Natural killer cell (primary cell): ENCODE data around the gene KRTAP5-6. TPM values are rescaled to one million over a fixed set of nuclear protein-coding genes. Genes with fewer than 3 reads are reported as not detected.

ENCODE experiments used
- ATAC-seq, 3 donors: fragments of 150-1000 bp in 2 of 3; fragments of 200-7000 bp in 1 of 3; cut with Tn5 transposase; 1 replicate in 1 of 3; 2 replicates in 2 of 3; pipeline ENCODE4 v1.10.0; 2021; ENCODE audit warnings: mild to moderate bottlenecking in 2 of 3, moderate library complexity in 2 of 3
- DNase-seq, 2 donors: peaks; one replicate each; pipeline versions ENCODE4 v3.0.0 to v3.0.0-alpha.2; 2013 to 2021; ENCODE audit warnings: mixed read lengths in 1 of 2
- H3K27ac ChIP-seq: one replicate; pipeline ENCODE4 v1.5.1; 2013; ENCODE audit warnings: mild to moderate bottlenecking, low read length
- H3K27me3 ChIP-seq: one replicate; pipeline ENCODE4 v1.6.1; 2013; ENCODE audit warnings: low read length; ENCODE audit not compliant: control insufficient read depth, insufficient read depth
- H3K36me3 ChIP-seq: one replicate; pipeline ENCODE4 v1.6.1; 2013; ENCODE audit warnings: low read length; ENCODE audit not compliant: control insufficient read depth, insufficient read depth
- H3K4me1 ChIP-seq: one replicate; pipeline ENCODE4 v1.6.1; 2013; ENCODE audit warnings: low read length; ENCODE audit not compliant: control insufficient read depth, insufficient read depth
- H3K4me3 ChIP-seq: one replicate; pipeline ENCODE4 v1.5.1; 2013; ENCODE audit warnings: low read length
- H3K9me3 ChIP-seq: one replicate; pipeline ENCODE4 v1.6.1; 2013; ENCODE audit warnings: low read length; ENCODE audit not compliant: control insufficient read depth, insufficient read depth
- H3K27ac Mint-ChIP-seq, 2 donors: one replicate each; pipeline ENCODE4 v1.8.0; 2022; ENCODE audit warnings: mild to moderate bottlenecking in 2 of 2, mixed read lengths in 2 of 2, moderate library complexity in 1 of 2
- H3K27me3 Mint-ChIP-seq, 2 donors: one replicate each; pipeline ENCODE4 v1.8.0; 2022; ENCODE audit warnings: low read depth in 2 of 2, mixed read lengths in 2 of 2
- H3K36me3 Mint-ChIP-seq: one replicate; pipeline ENCODE4 v1.8.0; 2022; ENCODE audit warnings: mixed read lengths
- H3K4me1 Mint-ChIP-seq, 2 donors: one replicate each; pipeline ENCODE4 v1.8.0; 2022; ENCODE audit warnings: mixed read lengths in 2 of 2
- H3K4me3 Mint-ChIP-seq: one replicate; pipeline ENCODE4 v1.8.0; 2022; ENCODE audit warnings: mild to moderate bottlenecking, moderate library complexity, mixed read lengths
- H3K9me3 Mint-ChIP-seq, 2 donors: one replicate each; pipeline ENCODE4 v1.8.0; 2022; ENCODE audit warnings: mixed read lengths in 2 of 2
- CTCF ChIP-seq: fragments of 200-600 bp; IDR thresholded peaks from one replicate; pipeline ENCODE4 v1.8.0; 2022; ENCODE audit warnings: antibody characterized with exemption
- WGBS: methylation state at CpG from one replicate; pipeline ENCODE4 v1.1.7; 2013; ENCODE audit warnings: missing lambda C conversion rate; ENCODE audit not compliant: insufficient coverage; 5-methylcytosine and 5-hydroxymethylcytosine counted together
- intact Hi-C: fragments of 100-400 bp; cut with micrococcal nuclease; formaldehyde crosslinking; loops from one replicate; pipeline ENCODE4 v1.14.2; 2022
- total RNA-seq, 4 donors: library from RNA; stranded (reverse); fragments of 120-200 nt in 1 of 4; gene quantifications; one replicate each; pipeline versions ENCODE4 v1.2.3 to v1.2.4, GENCODE V29; 2013 to 2022

The KRTAP5-6 gene
- total RNA-seq, 3 donors from 2014 or later (not counting 1 experiment from before 2014, with no cell fraction given): not detected

GRCh38 chr11:1728931-1729691, 32.1 kb downstream of the KRTAP5-6 start:
- peak in 1 of 2 donors; percentile 44 for DNase-seq
- Mint-ChIP-seq H3K4me3 (peak overlapping the region; percentile 67), H3K27ac (peak overlapping the region; percentile 25 to 51), H3K9me3 (no peaks in the 10 kb centered on the region), H3K4me1 (peaks cover 49 to 56% of the 10 kb centered on the region in 2 donors), H3K36me3 (no peaks in the 10 kb centered on the region), H3K27me3 (peaks cover 21 to 35% of the 10 kb centered on the region in 2 donors)
- Histone ChIP-seq H3K27ac (peak overlapping the region; percentile 14), H3K27me3 (no peaks in the 10 kb centered on the region), H3K4me1 (peaks cover 34% of the 10 kb centered on the region), H3K9me3 (no peaks in the 10 kb centered on the region), H3K36me3 (no peaks in the 10 kb centered on the region), H3K4me3 (no peak overlapping the region)
- 35% methylated on average over 21 of the region's 25 CpGs for WGBS
- ATAC-seq: peak in 1 of 3 donors; percentile 53
- intact Hi-C loops: no loop called here
- no peak for TF ChIP-seq CTCF

- intact Hi-C loops: no loop called here
- peak overlapping the region; percentile 57 for H3K4me3 Mint-ChIP-seq
Observed at GRCh38 chr11:1729692-1730011, 32.7 kb downstream of the KRTAP5-6 start.

GRCh38 chr11:1730059-1730629, 33.1 kb downstream of the KRTAP5-6 start:
- Histone ChIP-seq H3K9me3 (no peaks in the 10 kb centered on the region), H3K4me1 (peaks cover 42% of the 10 kb centered on the region), H3K4me3 (no peak overlapping the region), H3K27ac (no peak overlapping the region), H3K36me3 (no peaks in the 10 kb centered on the region), H3K27me3 (no peaks in the 10 kb centered on the region)
- Mint-ChIP-seq H3K4me1 (peaks cover 54 to 63% of the 10 kb centered on the region in 2 donors), H3K9me3 (no peaks in the 10 kb centered on the region), H3K27ac (no peak overlapping the region), H3K27me3 (peaks cover 25 to 40% of the 10 kb centered on the region in 2 donors), H3K4me3 (peak overlapping the region; percentile 57), H3K36me3 (no peaks in the 10 kb centered on the region)
- ATAC-seq (no peak), DNase-seq (no peak)
- TF ChIP-seq CTCF: no peak
- 77% methylated on average over 9 of the region's 11 CpGs for WGBS
- intact Hi-C loops: no loop called here

More at GRCh38 chr11:1729692-1730011, 32.7 kb downstream of the KRTAP5-6 start:
- peaks cover 40% of the 10 kb centered on the region for H3K4me1 ChIP-seq
- Mint-ChIP-seq H3K36me3 (no peaks in the 10 kb centered on the region), H3K27me3 (peaks cover 24 to 40% of the 10 kb centered on the region in 2 donors), H3K9me3 (no peaks in the 10 kb centered on the region), H3K4me1 (peaks cover 54 to 62% of the 10 kb centered on the region in 2 donors), H3K27ac (no peak overlapping the region)
- ATAC-seq (no peak), DNase-seq (no peak)
- H3K36me3 ChIP-seq: no peaks in the 10 kb centered on the region
- H3K9me3 ChIP-seq: no peaks in the 10 kb centered on the region
- no peaks in the 10 kb centered on the region for H3K27me3 ChIP-seq
- H3K4me3 ChIP-seq: no peak overlapping the region
- 84% methylated on average over 9 of the region's 9 CpGs for WGBS
- H3K27ac ChIP-seq: no peak overlapping the region
- TF ChIP-seq CTCF: no peak
